K562 (cell line): ENCODE measurements around the gene SPATA20. TPM values are rescaled to one million over a fixed set of nuclear protein-coding genes. Genes with fewer than 3 reads are reported as not detected.

Experiments
- ATAC-seq: fragments of 200-7000 bp; cut with Tn5 transposase; 3 replicates; pipeline ENCODE4 v1.9.1; 2020; ENCODE audit warnings: moderate library complexity
- BruUV-seq: library from RNA; stranded (reverse); fragments of 400-500 nt; replicated peaks from 2 replicates; lab custom pipeline; 2021; lab: Mats Ljungman, UMichigan
- CTCF ChIA-PET: fragments of 300-600 bp; formaldehyde crosslinking; extraction: SDS; loops from one replicate; lab custom pipeline; 2021; ENCODE audit warnings: low intra/inter-chr PET ratio; lab: Yijun Ruan, JAX
- POLR2A ChIA-PET: fragments of 300-600, 350-650 bp; sonication (Branson Sonifier 250); formaldehyde crosslinking; extraction: SDS; loops from one replicate; lab custom pipeline; 2021; ENCODE audit warnings: antibody characterized with exemption, inconsistent platforms; lab: Yijun Ruan, JAX
- DNase-seq, 4 experiments: peaks; one replicate each; pipeline versions ENCODE4 v3.0.0 to v3.0.0-alpha.2; 2011 to 2018; ENCODE audit warnings: low spot score in 3 of 4, mixed read lengths in 3 of 4; ENCODE audit errors: extremely low read depth in 1 of 4
- FAIRE-seq: peaks from 2 replicates; lab custom pipeline; 2011; peaks lifted over from hg19 to GRCh38; lab: Jason Lieb, UNC
- H2AFZ ChIP-seq: 2 replicates; pipeline ENCODE4 v1.6.0; 2011; ENCODE audit warnings: low read depth, low read length, control low read depth, inconsistent platforms
- H3K27ac ChIP-seq: fragments of 200-600 bp; 3 replicates; pipeline ENCODE4 v1.8.0; 2011; ENCODE audit warnings: low read depth, mild to moderate bottlenecking, control low read depth, inconsistent platforms, low read length, moderate library complexity, mixed read lengths; ENCODE audit errors: extremely low read depth
- H3K27me3 ChIP-seq, 2 experiments: fragments of 300-600 bp in 1 of 2; 2 replicates in 1 of 2; 3 replicates in 1 of 2; pipeline versions ENCODE4 v1.6.0 to v1.8.0; 2011; ENCODE audit warnings: inconsistent platforms in 2 of 2, low read length in 2 of 2, mild to moderate bottlenecking in 1 of 2, mixed read lengths in 1 of 2, moderate library complexity in 1 of 2; ENCODE audit not compliant: control insufficient read depth in 2 of 2, insufficient read depth in 2 of 2
- H3K36me3 ChIP-seq: fragments of 300-600 bp; 3 replicates; pipeline ENCODE4 v1.8.0; 2011; ENCODE audit warnings: mild to moderate bottlenecking, low read length, inconsistent platforms; ENCODE audit not compliant: control insufficient read depth, insufficient read depth
- H3K4me1 ChIP-seq, 2 experiments: fragments of 200-600 bp in 1 of 2; replicated peaks in 1 of 2; 2 replicates in 1 of 2; 3 replicates in 1 of 2; pipeline versions ENCODE4 v1.5.1 to v1.8.0; 2011; ENCODE audit warnings: inconsistent platforms in 2 of 2, low read length in 2 of 2, mild to moderate bottlenecking in 1 of 2, mixed read lengths in 1 of 2, moderate library complexity in 1 of 2; ENCODE audit not compliant: control insufficient read depth in 2 of 2, insufficient read depth in 2 of 2
- H3K4me2 ChIP-seq: 2 replicates; pipeline ENCODE4 v1.6.1; 2011; ENCODE audit warnings: low read length, control low read depth, inconsistent platforms, mixed read lengths; ENCODE audit not compliant: insufficient read depth
- H3K4me3 ChIP-seq: fragments of 200-600 bp; sonication (generic), shearing (Covaris generic); 2 replicates; pipeline ENCODE4 v1.5.1; 2016; ENCODE audit warnings: control low read depth, inconsistent platforms
- H3K79me2 ChIP-seq: fragments of 200-600 bp; 3 replicates; pipeline ENCODE4 v1.8.0; 2011; ENCODE audit warnings: low read length, inconsistent platforms; ENCODE audit not compliant: control insufficient read depth, insufficient read depth
- H3K9ac ChIP-seq, 2 experiments: 2 replicates each; pipeline versions ENCODE4 v1.6.0 to v1.6.1; 2011; ENCODE audit warnings: low read depth in 2 of 2, low read length in 2 of 2, control low read depth in 1 of 2, inconsistent platforms in 1 of 2, mild to moderate bottlenecking in 1 of 2, mixed read lengths in 1 of 2; ENCODE audit not compliant: insufficient read depth in 1 of 2
- H3K9me1 ChIP-seq: one replicate; pipeline ENCODE4 v1.6.0; 2011; ENCODE audit warnings: inconsistent platforms, mild to moderate bottlenecking, low read length, moderate library complexity; ENCODE audit not compliant: control insufficient read depth, insufficient read depth
- H3K9me3 ChIP-seq: replicated peaks from 2 replicates; pipeline ENCODE4 v1.5.1; 2011; ENCODE audit warnings: low read depth, low read length, inconsistent platforms; ENCODE audit not compliant: control insufficient read depth, insufficient read depth
- H4K20me1 ChIP-seq: replicated peaks from 2 replicates; pipeline ENCODE4 v1.6.1; 2011; ENCODE audit warnings: low read length, inconsistent platforms, mixed read lengths; ENCODE audit not compliant: control insufficient read depth, insufficient read depth
- CHD2 ChIP-seq: IDR thresholded peaks from 2 replicates; pipeline ENCODE4 v1.6.1; 2011; ENCODE audit warnings: low read depth, low read length
- HES1 ChIP-seq: fragments of 450-650 bp; IDR thresholded peaks from 2 replicates; pipeline ENCODE4 v1.6.1; 2016; ENCODE audit warnings: low read depth, mild to moderate bottlenecking, moderate library complexity
- KLF1 ChIP-seq: fragments of 450-650 bp; IDR thresholded peaks from 2 replicates; pipeline ENCODE4 v1.6.1; 2016; ENCODE audit warnings: missing genetic modification characterization, missing compliant biosample characterization
- NR2C2 ChIP-seq, 2 experiments: fragments of 200-800 bp in 1 of 2; sonication (Bioruptor generic) in 1 of 2; sonication (generic) in 1 of 2; formaldehyde crosslinking in 1 of 2; IDR thresholded peaks; 2 replicates each; pipeline versions ENCODE4 v1.6.1 to v1.8.0; 2016 to 2022; ENCODE audit warnings: mild to moderate bottlenecking in 1 of 2, missing compliant biosample characterization in 1 of 2, missing genetic modification characterization in 1 of 2, missing genetic modification reagents in 1 of 2
- NRF1 ChIP-seq, 2 experiments: fragments of 450-650 bp; IDR thresholded peaks in 1 of 2; conservative IDR thresholded peaks in 1 of 2; 2 replicates each; pipeline ENCODE4 v1.6.1; 2014; ENCODE audit warnings: mild to moderate bottlenecking in 2 of 2
- SMAD3 ChIP-seq: fragments of 450-650 bp; formaldehyde crosslinking; conservative IDR thresholded peaks from 2 replicates; pipeline ENCODE4 v1.4.0; 2020; ENCODE audit warnings: mild to moderate bottlenecking
- SMARCA5 ChIP-seq: fragments of 450-650 bp; IDR thresholded peaks from 2 replicates; pipeline ENCODE4 v1.6.1; 2016
- SP2 ChIP-seq: IDR thresholded peaks from 2 replicates; pipeline ENCODE4 v1.6.1; 2011; ENCODE audit warnings: mild to moderate bottlenecking, low read depth, low read length, moderate library complexity; ENCODE audit not compliant: poor library complexity, severe bottlenecking; ENCODE audit errors: extremely low read depth
- SRSF1 ChIP-seq: fragments of 200-400 bp; formaldehyde crosslinking; IDR thresholded peaks from 2 replicates; pipeline ENCODE4 v1.6.1; 2017; ENCODE audit warnings: mild to moderate bottlenecking, low read depth, low read length, moderate library complexity
- TAF15 ChIP-seq: fragments of 200-400 bp; formaldehyde crosslinking; IDR thresholded peaks from 2 replicates; pipeline ENCODE4 v1.6.1; 2017; ENCODE audit warnings: mild to moderate bottlenecking, low read depth, low read length, moderate library complexity
- ZNF146 ChIP-seq: IDR thresholded peaks from one replicate; pipeline ENCODE4 v1.6.1; 2018; ENCODE audit warnings: missing compliant biosample characterization; ENCODE audit not compliant: unreplicated experiment
- ZNF707 ChIP-seq: fragments of 250-450 bp; sonication (Bioruptor Pico); conservative IDR thresholded peaks from 2 replicates; pipeline ENCODE4 v1.8.0; 2022; ENCODE audit warnings: inconsistent platforms, mild to moderate bottlenecking, moderate library complexity
- ZNF77 ChIP-seq: fragments of 250-450 bp; sonication (Bioruptor Pico); IDR thresholded peaks from 2 replicates; pipeline ENCODE4 v1.5.0; 2020
- WGBS: fragments of 100-300 bp; shearing (Covaris generic); methylation state at CpG from one replicate; pipeline ENCODE4 v1.1.6; 2016; ENCODE audit warnings: low coverage, mixed read lengths; ENCODE audit not compliant: insufficient coverage; ENCODE audit errors: missing lambda C conversion rate; 5-methylcytosine and 5-hydroxymethylcytosine counted together
- in situ Hi-C: fragments of 300-500 bp; cut with MboI; formaldehyde crosslinking; loops from 4 replicates; pipeline ENCODE4 v1.15.0; 2018; ENCODE audit warnings: inconsistent platforms, mixed read lengths
- intact Hi-C: fragments of 100-400 bp; cut with micrococcal nuclease; formaldehyde crosslinking; loops from 2 replicates; pipeline ENCODE4 v1.14.2; 2022
- polyA plus RNA-seq, 8 experiments: library from polyadenylated mRNA; depleted of rRNA in 4 of 8; stranded (reverse) in 5 of 8; unstranded in 3 of 8; fragments of >200 nt; fragmentation: Nextera tagmentation in 2 of 8; fragmentation: Illumina TruSeq in 1 of 8; extraction: Ambion mirVana in 2 of 8; extraction: Trizol in 1 of 8; gene quantifications; 2 replicates each; pipeline versions ENCODE4 v1.2.1 to v1.2.3, GENCODE V29; 2011 to 2014; ENCODE audit warnings: inconsistent platforms in 1 of 8, missing spikeins in 1 of 8
- total RNA-seq, 7 experiments: library from RNA; depleted of rRNA in 6 of 7; stranded (reverse); fragments of >200 nt in 6 of 7; fragmentation: Illumina TruSeq in 2 of 7; extraction: Trizol in 2 of 7; gene quantifications; 2 replicates each; pipeline versions ENCODE4 v1.2.1 to v1.2.3, GENCODE V29; 2011 to 2021; ENCODE audit warnings: low replicate concordance in 1 of 7
- TF ChIP-seq, protein P1 (sequence below): sonication (generic); formaldehyde crosslinking; IDR thresholded peaks from 2 replicates; pipeline ENCODE4 v1.8.1; 2023; ENCODE audit warnings: mild to moderate bottlenecking, missing genetic modification reagents
- TF ChIP-seq, protein P2 (sequence below), 2 experiments: fragments of 200-800 bp in 1 of 2; sonication (Bioruptor generic) in 1 of 2; sonication (generic) in 1 of 2; formaldehyde crosslinking in 1 of 2; IDR thresholded peaks in 1 of 2; conservative IDR thresholded peaks in 1 of 2; 2 replicates each; pipeline versions ENCODE4 v1.5.0 to v1.6.1; 2016 to 2020; ENCODE audit warnings: missing compliant biosample characterization in 1 of 2, missing genetic modification characterization in 1 of 2, missing genetic modification reagents in 1 of 2
- TF ChIP-seq, protein P3 (sequence below), 3 experiments: fragments of 200-800 bp in 1 of 3; sonication (Bioruptor generic) in 1 of 3; sonication (generic) in 1 of 3; formaldehyde crosslinking in 1 of 3; IDR thresholded peaks; 2 replicates each; pipeline versions ENCODE4 v1.6.1 to v1.8.0; 2016 to 2022; ENCODE audit warnings: mild to moderate bottlenecking in 2 of 3, missing compliant biosample characterization in 2 of 3, missing genetic modification characterization in 2 of 3, missing genetic modification reagents in 1 of 3

SPATA20 gene
- total and polyA plus RNA-seq, 9 of the 15 experiments (the other 6 are each of a cell fraction or from before 2014, with no cell fraction given), result 0.08 to 4.0 (median 1.5) TPM

- in situ Hi-C loops, result no loop called here
Observed at GRCh38 chr17:50564916-50565315, 17.9 kb downstream of the SPATA20 start.

More at GRCh38 chr17:50564916-50565315, 17.9 kb downstream of the SPATA20 start:
- Histone ChIP-seq H2AFZ (no peak overlapping the region), H3K79me2 (no peaks in the 10 kb centered on the region), H3K9me1 (no peaks in the 10 kb centered on the region), H4K20me1 (peaks cover 15% of the 10 kb centered on the region; the same call in 1 of the 2 replicates), H3K4me2 (no peak overlapping the region), H3K9me3 (no peaks in the 10 kb centered on the region), H3K9ac (no peak overlapping the region), H3K27ac (no peak overlapping the region), H3K4me1 (peaks cover 4 to 23% of the 10 kb centered on the region in 2 experiments), H3K36me3 (no peaks in the 10 kb centered on the region)
- BruUV-seq, result no TSS peak
- ATAC-seq, result no peak
- WGBS, result 12% methylated on average over 9 of the region's 19 CpGs
- POLR2A ChIA-PET, result no interaction called here
- intact Hi-C loops, result no loop called here
- no peak for FAIRE-seq
- TF ChIP-seq HES1 (no peak), SRSF1 (no peak), TAF15 (no peak), ZNF707 (CRISPR knock-in tag) (no peak), SMARCA5 (no peak), SP2 (no peak), KLF1 (tag) (no peak), ZNF77 (CRISPR knock-in tag) (no peak), SMAD3 (CRISPR knock-in tag) (no peak), CHD2 (no peak), NRF1 (conservative IDR thresholded peaks at IDR 0.05 in 1 of 2, IDR thresholded peaks at IDR 0.05 in 1 of 2) (peak; percentile 72 to 74), NR2C2 (CRISPR knock-in tag; IDR thresholded peaks at IDR 0.05) (no peak), NR2C2 (tag; IDR thresholded peaks at IDR 0.05) (no peak), ZNF146 (CRISPR knock-in tag) (no peak)
- TF ChIP-seq, protein P1, sequence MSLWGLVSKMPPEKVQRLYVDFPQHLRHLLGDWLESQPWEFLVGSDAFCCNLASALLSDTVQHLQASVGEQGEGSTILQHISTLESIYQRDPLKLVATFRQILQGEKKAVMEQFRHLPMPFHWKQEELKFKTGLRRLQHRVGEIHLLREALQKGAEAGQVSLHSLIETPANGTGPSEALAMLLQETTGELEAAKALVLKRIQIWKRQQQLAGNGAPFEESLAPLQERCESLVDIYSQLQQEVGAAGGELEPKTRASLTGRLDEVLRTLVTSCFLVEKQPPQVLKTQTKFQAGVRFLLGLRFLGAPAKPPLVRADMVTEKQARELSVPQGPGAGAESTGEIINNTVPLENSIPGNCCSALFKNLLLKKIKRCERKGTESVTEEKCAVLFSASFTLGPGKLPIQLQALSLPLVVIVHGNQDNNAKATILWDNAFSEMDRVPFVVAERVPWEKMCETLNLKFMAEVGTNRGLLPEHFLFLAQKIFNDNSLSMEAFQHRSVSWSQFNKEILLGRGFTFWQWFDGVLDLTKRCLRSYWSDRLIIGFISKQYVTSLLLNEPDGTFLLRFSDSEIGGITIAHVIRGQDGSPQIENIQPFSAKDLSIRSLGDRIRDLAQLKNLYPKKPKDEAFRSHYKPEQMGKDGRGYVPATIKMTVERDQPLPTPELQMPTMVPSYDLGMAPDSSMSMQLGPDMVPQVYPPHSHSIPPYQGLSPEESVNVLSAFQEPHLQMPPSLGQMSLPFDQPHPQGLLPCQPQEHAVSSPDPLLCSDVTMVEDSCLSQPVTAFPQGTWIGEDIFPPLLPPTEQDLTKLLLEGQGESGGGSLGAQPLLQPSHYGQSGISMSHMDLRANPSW (CRISPR knock-in tag), result no peak
- TF ChIP-seq, protein P2, sequence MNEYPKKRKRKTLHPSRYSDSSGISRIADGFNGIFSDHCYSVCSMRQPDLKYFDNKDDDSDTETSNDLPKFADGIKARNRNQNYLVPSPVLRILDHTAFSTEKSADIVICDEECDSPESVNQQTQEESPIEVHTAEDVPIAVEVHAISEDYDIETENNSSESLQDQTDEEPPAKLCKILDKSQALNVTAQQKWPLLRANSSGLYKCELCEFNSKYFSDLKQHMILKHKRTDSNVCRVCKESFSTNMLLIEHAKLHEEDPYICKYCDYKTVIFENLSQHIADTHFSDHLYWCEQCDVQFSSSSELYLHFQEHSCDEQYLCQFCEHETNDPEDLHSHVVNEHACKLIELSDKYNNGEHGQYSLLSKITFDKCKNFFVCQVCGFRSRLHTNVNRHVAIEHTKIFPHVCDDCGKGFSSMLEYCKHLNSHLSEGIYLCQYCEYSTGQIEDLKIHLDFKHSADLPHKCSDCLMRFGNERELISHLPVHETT (CRISPR knock-in tag; conservative IDR thresholded peaks at IDR 0.05 in 1 of 2, IDR thresholded peaks at IDR 0.05 in 1 of 2), result no peak
- TF ChIP-seq, protein P3, sequence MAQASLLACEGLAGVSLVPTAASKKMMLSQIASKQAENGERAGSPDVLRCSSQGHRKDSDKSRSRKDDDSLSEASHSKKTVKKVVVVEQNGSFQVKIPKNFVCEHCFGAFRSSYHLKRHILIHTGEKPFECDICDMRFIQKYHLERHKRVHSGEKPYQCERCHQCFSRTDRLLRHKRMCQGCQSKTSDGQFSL (CRISPR knock-in tag; IDR thresholded peaks at IDR 0.05), result no peak
- TF ChIP-seq, protein P3 (tag; IDR thresholded peaks at IDR 0.05), result peak in 1 of 2 experiments; percentile 37; a peak in 1 of 4 replicates
- TF ChIP-seq, all 486 proteins: peak for 2
- CTCF ChIA-PET, result no interaction called here
- DNase-seq, result peak in 1 of 4 experiments; percentile 23
- Histone ChIP-seq H3K4me3 (no peak overlapping the region), H3K27me3 (peaks cover 15 to 60% of the 10 kb centered on the region in 2 experiments)
